ENCODE measurements around the gene TRIO.

- TF ChIP-seq CTCF (IDR thresholded peaks at IDR 0.05): no peak
- no peak for TF ChIP-seq POLR2A (IDR thresholded peaks at IDR 0.05)
Observed at GRCh38 chr5:14305045-14305444, 161.9 kb downstream of the TRIO start.
